Activated CD8-positive, alpha-beta memory T cell treated with anti-CD3 and anti-CD28 coated beads for 36 hours (primary cell): ENCODE measurements around the gene FRYL. TPM values are rescaled to one million over a fixed set of nuclear protein-coding genes. Genes with fewer than 3 reads are reported as not detected.
"Not testable (repeated sequence)": the region's sequence is repeated elsewhere in the genome, so short reads cannot be mapped to it uniquely, and the experiment has no call there.

Experiments
- CTCF ChIA-PET: fragments of 350-600 bp; sonication (Branson Sonifier 250); formaldehyde crosslinking; loops from one replicate; lab custom pipeline; 2021; ENCODE audit warnings: antibody characterized with exemption; lab: Charles Lee
- POLR2A ChIA-PET: fragments of 350-600 bp; sonication (Branson Sonifier 250); formaldehyde crosslinking; loops from one replicate; lab custom pipeline; 2021; ENCODE audit warnings: antibody characterized with exemption; lab: Charles Lee
- total RNA-seq, 2 experiments: library from RNA; stranded (reverse); gene quantifications; one replicate each; pipeline ENCODE4 v1.2.3, GENCODE V29; 2021

FRYL gene
- total RNA-seq, 2 experiments from 2014 or later = 68.7 to 77.1 TPM

- CTCF ChIA-PET = no interaction called here
- POLR2A ChIA-PET = no interaction called here
Measured at GRCh38 chr4:48755281-48755680, 24.8 kb downstream of the FRYL start.

- POLR2A ChIA-PET = no interaction called here
- CTCF ChIA-PET = no interaction called here
Measured at GRCh38 chr4:48753159-48753558, 26.9 kb downstream of the FRYL start.

- ChIA-PET CTCF (no interaction called here), POLR2A (no interaction called here)
Measured at GRCh38 chr4:48752726-48753125, 27.4 kb downstream of the FRYL start.

GRCh38 chr4:48752246-48752645, 27.8 kb downstream of the FRYL start:
- CTCF ChIA-PET = no interaction called here
- POLR2A ChIA-PET = no interaction called here

GRCh38 chr4:48748949-48749596, 31.0 kb downstream of the FRYL start:
- ChIA-PET POLR2A (no interaction called here), CTCF (no interaction called here)

- POLR2A ChIA-PET = no interaction called here
- CTCF ChIA-PET = no interaction called here
Measured at GRCh38 chr4:48746608-48747362, 33.3 kb downstream of the FRYL start.

GRCh38 chr4:48745223-48745622, 34.9 kb downstream of the FRYL start:
- CTCF ChIA-PET, POLR2A ChIA-PET: not testable (repeated sequence)

GRCh38 chr4:48742412-48742811, 37.7 kb downstream of the FRYL start:
- ChIA-PET POLR2A (no interaction called here), CTCF (no interaction called here)

GRCh38 chr4:48739560-48740019, 40.5 kb downstream of the FRYL start:
- POLR2A ChIA-PET = no interaction called here
- CTCF ChIA-PET = interaction anchor here (1.0 kb wide), 1 partner anchor 58 kb away, joined by 5 read pairs; no protein-coding TSS in a partner anchor

GRCh38 chr4:48738856-48739255, 41.2 kb downstream of the FRYL start:
- POLR2A ChIA-PET = no interaction called here
- CTCF ChIA-PET = interaction anchor here (1.0 kb wide), 1 partner anchor 57 kb away, joined by 5 read pairs; no protein-coding TSS in a partner anchor

GRCh38 chr4:48728906-48729496, 51.1 kb downstream of the FRYL start:
- CTCF ChIA-PET = interaction anchor here (1.0 to 1.2 kb wide), 2 partner anchors 8 to 25 kb away, joined by 4 to 6 read pairs; no protein-coding TSS in a partner anchor
- POLR2A ChIA-PET = not testable (repeated sequence)

GRCh38 chr4:48727666-48728459, 52.2 kb downstream of the FRYL start:
- POLR2A ChIA-PET = interaction anchor here (0.6 kb wide), 1 partner anchor 146 kb away, joined by 4 read pairs; no protein-coding TSS in a partner anchor

GRCh38 chr4:48725414-48725813, 54.7 kb downstream of the FRYL start:
- POLR2A ChIA-PET = no interaction called here

More at GRCh38 chr4:48727666-48728459, 52.2 kb downstream of the FRYL start:
- CTCF ChIA-PET = interaction anchor here (1.0 kb wide), 1 partner anchor 9 kb away, joined by 4 read pairs; no protein-coding TSS in a partner anchor

GRCh38 chr4:48722509-48723446, 57.3 kb downstream of the FRYL start:
- CTCF ChIA-PET = no interaction called here
- POLR2A ChIA-PET = no interaction called here

More at GRCh38 chr4:48725414-48725813, 54.7 kb downstream of the FRYL start:
- CTCF ChIA-PET = no interaction called here

- ChIA-PET CTCF (no interaction called here), POLR2A (no interaction called here)
Measured at GRCh38 chr4:48720459-48720858, 59.6 kb downstream of the FRYL start.

- POLR2A ChIA-PET = no interaction called here
- CTCF ChIA-PET = no interaction called here
Measured at GRCh38 chr4:48718818-48719465, 61.1 kb downstream of the FRYL start.

GRCh38 chr4:48716285-48716684, 63.8 kb downstream of the FRYL start:
- POLR2A ChIA-PET, CTCF ChIA-PET: not testable (repeated sequence)
